NCI-H2227 (cell line): ENCODE results near the gene TNS1.
"Not testable (repeated sequence)": the region's sequence is repeated elsewhere in the genome, so short reads cannot be mapped to it uniquely, and the experiment has no call there.

ENCODE experiments used
- DNase-seq: peaks from one replicate; lab custom pipeline; 2025; ENCODE audit not compliant: unreplicated experiment; lab: John Stamatoyannopoulos, UW

Gene TNS1

DNA sequence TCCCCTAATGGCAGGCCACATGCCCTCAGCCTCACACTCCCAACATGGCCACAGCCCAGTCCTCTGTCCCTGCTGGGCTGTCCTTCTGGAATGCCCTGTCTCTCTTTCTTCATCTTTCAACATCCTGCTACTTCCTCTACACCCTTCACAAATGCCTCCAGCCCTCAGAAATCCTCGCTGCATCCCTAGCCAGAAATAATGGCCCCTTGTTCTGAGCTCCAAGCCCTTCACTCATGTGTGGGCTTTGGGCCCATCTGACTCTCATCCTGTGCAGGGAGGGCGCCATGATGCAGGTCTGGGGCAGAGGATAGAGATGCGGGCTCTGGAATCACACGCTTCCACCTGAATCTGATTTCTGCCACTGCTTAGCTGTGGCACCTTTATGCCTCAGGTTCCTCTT, 181.9 kb downstream of the TNS1 start:
- DNase-seq = no peak

DNA sequence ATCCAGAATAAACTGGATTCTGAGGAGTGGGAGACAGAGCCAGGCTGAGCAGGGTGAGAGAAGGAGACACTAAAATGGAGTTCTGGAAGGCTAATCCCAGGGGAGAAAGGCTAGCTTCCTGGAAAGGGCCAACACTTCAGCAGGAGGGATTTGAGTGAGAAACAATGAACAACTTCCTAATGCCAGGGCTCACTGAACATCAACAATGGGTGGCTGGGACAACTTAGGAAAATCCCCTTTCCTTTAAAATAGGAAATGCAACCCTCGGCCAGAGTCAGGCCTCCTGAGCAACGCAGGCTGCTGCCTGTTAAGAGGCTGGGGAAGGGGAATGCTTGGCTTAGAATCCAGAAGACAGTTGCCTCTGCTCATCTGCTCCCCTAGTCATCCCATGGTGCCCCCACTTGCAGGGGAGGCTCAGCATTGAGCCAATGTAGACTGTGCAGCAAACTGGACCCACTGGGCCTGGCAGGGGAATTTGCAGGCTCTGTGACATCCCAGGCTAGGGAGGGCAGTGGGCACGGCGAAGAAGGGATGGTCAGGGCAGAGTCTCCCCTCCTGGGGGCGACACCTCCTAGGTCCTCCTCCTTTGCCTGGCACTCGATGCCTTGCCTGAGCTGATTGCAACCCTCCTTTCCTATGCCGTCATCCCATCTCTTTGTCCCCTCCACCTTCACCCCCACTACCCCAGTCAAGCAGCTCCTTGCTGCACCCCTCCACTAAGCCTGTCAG, 182.5 kb downstream of the TNS1 start:
- DNase-seq = no peak

- no peak for DNase-seq
Measured at GRCh38 chr2:217818293-217818850, 184.4 kb downstream of the TNS1 start.

- no peak for DNase-seq
Measured at GRCh38 chr2:217817466-217818292, 185.1 kb downstream of the TNS1 start.

- DNase-seq = no peak
Measured at GRCh38 chr2:217816396-217816869, 186.4 kb downstream of the TNS1 start.

GRCh38 chr2:217813828-217814227, 189.0 kb downstream of the TNS1 start:
- no peak for DNase-seq

DNA sequence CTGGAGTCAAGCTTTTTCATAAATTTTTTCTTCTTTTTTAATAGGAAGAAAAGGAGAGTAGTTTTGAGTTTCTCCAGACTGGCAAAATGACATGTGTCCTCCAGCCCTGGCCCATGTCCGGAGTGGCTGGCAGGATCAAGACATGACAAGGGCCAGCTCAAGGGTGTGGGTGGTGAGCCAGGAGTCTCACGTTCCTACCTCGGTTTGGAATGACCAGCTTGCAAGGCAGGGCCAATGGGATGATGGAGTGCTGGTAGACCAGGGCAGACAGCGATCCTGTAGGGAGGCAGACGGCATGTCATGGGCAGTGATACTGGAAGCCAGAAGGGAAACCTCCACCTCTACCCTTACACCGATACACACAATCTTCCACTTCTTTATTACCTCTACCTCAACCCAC, 190.6 kb downstream of the TNS1 start:
- DNase-seq = no peak

DNA sequence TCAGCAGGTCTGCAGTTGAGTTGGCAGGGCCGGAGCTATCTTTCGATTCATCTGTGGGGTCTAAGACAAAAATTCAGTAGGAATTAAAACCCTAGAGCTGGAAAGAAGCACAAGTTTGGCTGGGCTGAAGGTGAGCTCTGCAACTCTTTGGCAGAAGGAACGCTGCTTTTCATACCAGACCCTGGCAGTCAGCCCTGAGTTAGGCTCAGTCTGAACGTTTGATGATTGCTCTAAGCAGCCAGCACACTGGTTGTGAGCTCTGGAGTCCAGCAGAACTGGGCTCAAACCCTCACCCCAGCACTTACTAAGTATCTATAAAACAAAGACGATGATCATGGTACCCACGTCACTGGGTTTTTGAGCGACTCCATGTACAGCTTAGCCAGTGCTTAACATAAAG, 192.5 kb downstream of the TNS1 start:
- no peak for DNase-seq

GRCh38 chr2:217809736-217810135, 193.1 kb downstream of the TNS1 start:
- DNase-seq = no peak

GRCh38 chr2:217808967-217809366, 193.8 kb downstream of the TNS1 start:
- DNase-seq = not testable (repeated sequence)

- no peak for DNase-seq
Measured at GRCh38 chr2:217808326-217808725, 194.5 kb downstream of the TNS1 start.

DNA sequence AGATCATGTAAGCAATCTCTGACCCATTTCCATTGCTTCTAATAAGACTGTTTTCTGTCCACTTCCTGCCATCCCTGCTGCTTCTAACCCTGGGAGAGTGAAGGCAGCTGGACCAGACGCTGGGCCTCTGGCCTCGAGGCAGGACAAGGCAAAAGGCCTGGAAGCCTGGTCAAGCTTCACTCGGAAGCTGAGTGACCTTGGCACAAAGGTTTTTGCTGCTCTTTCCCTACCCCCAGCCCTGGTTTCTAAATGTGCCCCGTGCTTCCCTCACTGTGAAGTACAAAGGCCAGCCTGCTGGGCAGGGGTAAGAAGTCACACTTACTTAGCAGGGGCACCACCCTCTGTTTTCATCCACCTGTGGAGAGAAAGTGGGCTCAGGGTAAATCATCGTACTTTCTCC, 195.0 kb downstream of the TNS1 start:
- DNase-seq = no peak

GRCh38 chr2:217807025-217807424, 195.8 kb downstream of the TNS1 start:
- no peak for DNase-seq

DNA sequence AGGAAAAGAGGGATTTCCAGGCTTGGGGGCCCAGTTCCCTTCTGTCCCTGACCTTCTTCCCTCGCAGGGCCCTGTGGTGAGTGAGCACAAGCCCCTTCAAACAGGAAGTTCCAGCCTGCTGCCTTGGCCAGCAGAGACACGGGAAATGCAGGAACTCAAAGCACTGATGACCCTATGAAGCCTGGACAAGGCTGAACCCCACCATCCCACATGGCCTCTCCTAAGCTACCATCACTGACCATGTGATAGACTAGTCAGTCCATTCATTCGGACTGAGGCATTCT, 196.4 kb downstream of the TNS1 start:
- DNase-seq = no peak

DNA sequence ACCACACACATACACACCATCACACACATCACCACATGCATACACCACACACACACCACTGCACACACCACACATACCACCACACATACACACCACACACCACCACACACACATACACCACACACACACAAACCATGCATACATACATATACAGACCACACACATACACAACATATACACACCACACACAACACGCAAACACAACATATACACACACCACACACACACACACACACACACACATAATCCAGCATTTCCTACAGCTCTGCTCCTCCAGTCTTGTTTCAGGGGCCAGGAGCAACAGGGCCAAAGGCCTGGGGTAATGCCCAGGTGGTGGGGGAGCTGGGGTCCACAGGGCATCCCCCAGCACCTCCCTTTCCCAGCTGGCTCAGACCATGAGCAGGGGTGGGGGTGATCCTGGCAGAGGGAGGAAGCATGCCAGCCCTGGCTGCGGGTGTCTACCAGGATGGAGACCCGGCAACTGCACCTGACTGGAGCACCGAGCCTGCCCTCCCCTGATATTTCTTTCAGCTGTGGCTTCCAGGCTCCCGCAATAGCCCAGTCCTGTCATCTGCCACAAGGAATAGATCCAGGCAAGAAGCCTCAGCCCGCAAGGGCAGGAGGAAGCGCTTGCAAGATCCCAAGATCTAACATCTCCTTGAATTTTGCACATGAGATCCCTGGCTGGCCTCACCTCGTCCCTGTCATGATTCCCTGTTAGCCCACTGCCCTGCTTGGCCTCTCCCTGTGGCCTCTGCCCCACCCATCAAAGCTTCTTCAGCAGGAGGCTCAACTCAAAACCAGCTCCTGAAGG, 196.9 kb downstream of the TNS1 start:
- no peak for DNase-seq

DNA sequence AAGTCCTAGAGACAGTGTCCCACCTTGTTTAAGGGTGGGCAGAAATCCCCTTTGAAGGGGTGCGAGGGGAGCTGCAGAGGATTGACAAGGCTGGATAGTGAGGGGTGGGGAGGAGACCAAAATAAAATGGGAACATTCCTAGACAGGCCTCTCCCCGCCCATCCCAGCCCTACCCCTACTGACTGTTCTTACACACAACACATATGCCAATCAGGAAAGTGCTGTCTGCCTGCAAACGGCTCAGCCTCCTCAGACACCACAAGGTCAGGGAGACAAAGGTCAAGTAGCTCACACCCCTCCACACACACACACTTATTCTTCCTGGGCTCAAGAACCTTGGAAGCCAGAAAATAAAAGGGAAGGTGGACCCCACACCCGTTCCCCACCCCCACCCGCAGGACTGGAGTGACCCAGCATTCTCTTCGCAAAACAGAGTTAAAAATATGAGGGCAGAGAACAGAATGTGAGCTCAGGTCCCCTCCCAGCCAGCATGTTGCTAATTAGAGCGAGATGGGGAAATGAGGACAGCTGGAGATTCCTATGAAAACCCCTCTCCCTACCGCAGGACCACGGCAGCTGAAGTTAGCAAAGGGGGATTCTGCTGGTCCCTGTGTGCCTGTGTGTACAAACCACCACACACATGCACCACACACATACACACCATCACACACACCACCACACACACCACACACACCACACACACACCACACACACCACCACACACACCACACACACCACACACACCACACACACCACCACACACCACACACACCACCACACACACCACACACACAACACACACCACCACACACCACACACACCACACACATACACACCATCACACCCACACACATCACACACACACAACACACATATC, 197.8 kb downstream of the TNS1 start:
- DNase-seq = peak; percentile 45

- no peak for DNase-seq
Measured at GRCh38 chr2:217804338-217804737, 198.5 kb downstream of the TNS1 start.

DNA sequence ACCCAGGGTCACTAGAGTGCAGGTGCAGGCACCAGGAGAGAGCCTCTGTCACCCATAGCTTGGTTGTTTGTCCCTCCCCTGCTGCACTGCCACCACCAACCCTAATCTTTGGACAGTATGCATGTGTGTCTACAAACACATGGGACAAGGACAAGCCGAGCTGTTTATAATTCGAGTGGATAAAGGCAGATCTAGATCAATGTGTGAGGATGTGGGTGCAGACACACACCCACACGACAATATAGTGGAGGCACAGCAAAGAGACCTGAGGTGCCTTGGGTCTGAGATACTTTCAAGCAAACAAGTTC, 199.2 kb downstream of the TNS1 start:
- DNase-seq = no peak

- DNase-seq = no peak
Measured at GRCh38 chr2:217802876-217803652, 199.7 kb downstream of the TNS1 start.

DNA sequence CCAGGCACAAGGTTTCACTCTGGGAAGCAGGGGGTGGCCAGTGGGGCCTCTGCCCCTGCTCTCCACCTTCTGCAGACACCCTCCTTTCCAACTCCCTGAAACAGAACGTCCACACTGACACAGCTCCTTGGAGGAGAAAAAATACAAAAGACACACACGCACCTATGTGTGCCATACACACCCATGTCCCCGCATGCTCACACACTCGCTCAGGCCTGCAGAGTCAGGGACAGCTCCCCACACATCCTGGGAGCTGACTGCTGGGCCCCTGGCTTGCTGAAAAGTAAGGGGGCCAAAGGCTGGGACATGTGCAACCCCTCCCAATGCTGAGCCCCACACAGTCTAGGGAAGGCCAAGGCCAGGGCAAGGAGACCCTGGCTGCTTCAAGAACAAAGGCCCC, 200.5 kb downstream of the TNS1 start:
- no peak for DNase-seq
